GM18517 (cell line): ENCODE measurements around the gene VIPR2.
"Not testable (repeated sequence)": the region's sequence is repeated elsewhere in the genome, so short reads cannot be mapped to it uniquely, and the experiment has no call there.

Experiments used
- ATAC-seq: cut with Tn5 transposase; IDR thresholded peaks from one replicate; pipeline ENCODE4 v1.9.1; 2021; ENCODE audit warnings: mild to moderate bottlenecking, moderate library complexity; ENCODE audit not compliant: unreplicated experiment

VIPR2 gene

GRCh38 chr7:159013825-159014289 is 130.8 kb downstream of the VIPR2 start:
- no peak for ATAC-seq

DNA sequence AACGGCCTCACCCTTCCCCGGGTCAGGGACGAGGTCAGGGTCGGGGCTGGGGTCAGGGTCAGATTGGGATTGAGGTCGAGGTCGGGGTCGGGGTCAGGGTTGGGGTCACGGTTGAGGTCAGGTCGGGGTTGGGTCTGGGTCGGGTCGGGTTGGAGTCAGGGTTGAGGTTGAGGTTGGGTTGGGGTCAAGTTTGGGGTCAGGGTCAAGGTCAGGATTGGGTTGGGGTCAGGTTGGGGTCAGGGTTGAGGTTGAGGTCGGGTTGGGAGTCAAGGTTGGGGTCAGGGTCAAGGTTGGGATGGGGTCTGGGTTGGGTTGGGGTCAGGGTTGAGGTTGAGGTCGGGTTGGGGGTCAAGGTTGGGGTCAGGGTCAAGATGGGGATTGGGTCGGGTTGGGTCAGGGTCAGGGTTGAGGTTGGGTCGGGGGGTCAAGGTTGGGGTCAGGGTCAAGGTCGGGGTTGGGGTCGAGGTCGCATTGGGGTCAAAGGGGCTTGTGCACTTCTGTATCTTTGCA is 131.4 kb downstream of the VIPR2 start:
- ATAC-seq = no peak

GRCh38 chr7:159012353-159013069 is 132.2 kb downstream of the VIPR2 start:
- no peak for ATAC-seq

DNA sequence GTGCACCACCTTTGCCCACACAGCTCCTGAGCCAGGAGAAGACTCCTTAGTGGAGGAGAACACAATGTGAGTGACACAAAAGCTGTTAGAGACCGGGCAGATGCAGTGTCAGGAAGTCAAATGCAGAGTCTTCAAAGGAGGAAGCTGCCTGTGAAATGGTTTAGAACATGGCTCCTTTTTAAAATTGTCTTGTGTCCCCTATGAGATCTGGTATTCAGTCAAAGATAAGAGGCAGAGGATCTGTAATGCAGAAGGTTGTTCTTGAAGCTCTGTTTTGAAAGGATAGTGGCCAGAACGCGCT is 133.0 kb downstream of the VIPR2 start:
- ATAC-seq = no peak

DNA sequence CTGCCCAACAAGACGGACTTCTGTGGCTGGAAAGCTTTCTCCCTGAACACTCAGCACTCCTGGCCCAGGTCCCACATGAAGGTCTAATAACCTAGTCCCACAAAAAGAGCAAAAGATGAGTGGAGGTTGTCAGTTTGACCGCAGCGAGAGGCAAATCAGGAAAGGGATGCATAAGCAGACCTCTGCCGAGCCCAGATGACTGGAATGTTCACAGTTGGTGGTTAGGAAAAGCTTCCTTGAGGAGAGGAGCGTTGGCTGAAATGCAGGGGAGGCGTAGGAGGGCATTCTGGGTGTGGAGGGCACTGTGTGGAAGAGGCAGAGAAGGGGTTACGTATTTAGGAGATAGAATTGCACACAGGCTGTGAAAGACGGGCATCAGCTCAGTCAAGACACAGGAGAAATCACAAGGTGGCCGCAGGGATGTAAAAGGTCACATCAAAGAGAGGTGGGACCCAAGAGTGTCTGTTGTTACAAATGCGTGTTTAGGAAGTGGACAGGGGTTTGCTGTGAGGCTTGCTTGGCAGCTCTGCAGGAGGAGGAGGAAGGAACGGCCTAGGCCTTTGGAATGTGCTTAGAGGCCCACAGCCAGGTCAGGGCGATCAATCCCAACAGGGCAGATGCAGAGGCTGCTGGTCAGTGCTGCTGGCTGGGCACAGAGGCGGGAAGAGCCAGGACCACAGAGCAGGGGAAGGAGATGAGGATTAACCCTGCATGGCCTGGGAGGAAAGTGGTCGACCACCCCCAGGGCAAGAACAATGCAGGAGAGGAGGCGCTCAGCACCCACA is 133.5 kb downstream of the VIPR2 start:
- no peak for ATAC-seq

GRCh38 chr7:159010411-159010810 is 134.3 kb downstream of the VIPR2 start:
- ATAC-seq = no peak

DNA sequence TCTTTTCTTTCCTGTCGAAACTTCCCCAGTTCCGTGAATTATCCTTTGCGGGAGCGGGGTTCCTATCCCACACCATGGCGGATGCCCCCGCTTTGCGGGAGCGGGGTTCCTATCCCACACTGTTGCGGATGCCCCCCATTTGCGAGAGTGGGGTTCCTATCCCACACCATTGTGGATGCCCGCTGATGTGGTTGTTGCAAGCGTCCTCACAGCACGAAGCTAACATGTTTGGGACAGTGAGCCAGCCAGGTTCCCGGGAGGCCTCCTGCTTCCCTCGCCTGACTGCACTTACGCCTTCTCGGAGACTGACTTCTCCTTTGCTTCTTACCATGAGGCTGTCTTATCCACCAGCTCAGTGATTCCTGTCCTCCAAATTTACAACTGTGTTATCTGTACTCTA is 134.7 kb downstream of the VIPR2 start:
- no peak for ATAC-seq

- ATAC-seq = no peak
Measured at GRCh38 chr7:159008417-159008816, 136.2 kb downstream of the VIPR2 start.

GRCh38 chr7:159007996-159008389 is 136.7 kb downstream of the VIPR2 start:
- no peak for ATAC-seq

DNA sequence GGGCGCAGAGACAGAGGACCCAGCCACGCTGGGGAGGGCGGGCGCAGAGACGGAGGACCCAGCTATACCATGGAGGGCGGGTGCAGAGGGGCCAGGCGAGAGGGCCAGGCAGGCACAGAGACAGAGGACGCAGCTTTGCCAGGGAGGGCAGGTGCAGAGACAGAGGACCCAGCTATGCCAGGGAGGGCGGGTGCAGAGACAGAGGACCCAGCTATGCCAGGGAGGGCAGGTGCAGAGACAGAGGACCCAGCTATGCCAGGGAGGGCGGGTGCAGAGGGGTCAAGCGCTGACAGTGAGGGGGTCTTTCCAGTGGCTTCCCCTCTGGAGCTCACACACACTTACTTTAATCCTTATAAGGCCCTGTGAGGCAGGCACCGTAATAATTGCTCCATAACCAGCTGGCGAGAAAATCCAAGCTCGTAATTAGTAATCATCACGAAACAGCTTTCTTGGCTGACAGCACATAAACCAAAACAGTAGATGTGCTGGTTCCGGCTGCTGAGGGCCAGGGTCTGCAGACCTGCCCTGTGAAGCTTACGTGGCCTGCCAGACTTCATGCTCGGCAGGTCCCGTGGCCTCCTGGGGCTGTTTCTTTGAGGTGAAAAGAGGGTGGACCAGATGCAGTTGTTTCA is 137.2 kb downstream of the VIPR2 start:
- no peak for ATAC-seq

DNA sequence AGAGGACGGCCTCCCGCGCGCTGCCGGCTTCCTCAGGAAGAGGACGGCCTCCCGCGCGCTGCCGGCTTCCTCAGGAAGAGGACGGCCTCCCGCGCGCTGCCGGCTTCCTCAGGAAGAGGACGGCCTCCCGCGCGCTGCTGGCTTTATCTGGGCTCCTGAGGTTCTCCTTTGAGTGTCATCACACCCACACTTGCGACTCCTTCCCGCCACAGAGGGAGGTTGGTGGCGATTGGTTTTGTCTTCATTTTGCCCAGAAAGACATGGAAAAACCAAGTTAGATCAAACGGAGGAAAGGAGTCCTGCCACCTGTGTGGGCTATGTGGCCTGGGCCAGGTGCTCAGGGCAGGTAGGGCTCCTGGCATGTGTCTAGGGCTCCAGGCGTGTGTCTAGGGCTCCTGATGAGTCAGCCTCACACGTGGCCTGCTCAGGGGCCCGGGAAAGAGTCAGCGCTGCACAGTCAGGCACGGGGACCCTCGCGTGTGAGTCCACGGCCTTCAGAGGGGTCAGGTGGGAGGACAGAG is 138.0 kb downstream of the VIPR2 start:
- no peak for ATAC-seq

GRCh38 chr7:159006022-159006609 is 138.6 kb downstream of the VIPR2 start:
- ATAC-seq = not testable (repeated sequence)

GRCh38 chr7:159005618-159006017 is 139.0 kb downstream of the VIPR2 start:
- ATAC-seq = no peak

GRCh38 chr7:159004411-159004810 is 140.3 kb downstream of the VIPR2 start:
- ATAC-seq = no peak

DNA sequence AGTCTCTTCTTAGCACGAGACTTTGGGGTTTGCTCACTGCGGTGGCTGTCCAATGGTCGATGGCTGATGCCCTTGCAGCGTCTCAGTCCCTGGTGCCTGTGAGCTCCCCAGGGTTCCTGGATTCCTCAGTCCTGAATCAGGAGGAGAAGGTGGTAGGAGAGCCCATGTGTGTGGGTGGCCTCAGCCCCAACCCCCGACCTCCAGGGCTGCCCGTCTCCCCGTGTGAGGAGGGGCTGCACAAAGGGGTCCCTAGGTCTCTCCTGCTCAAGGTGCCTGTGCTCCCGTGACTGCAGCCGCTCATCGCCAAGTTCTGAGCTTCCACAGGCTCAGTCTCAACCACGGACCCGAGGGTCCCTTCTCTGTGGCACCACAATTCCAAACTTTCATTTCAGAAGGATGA is 142.9 kb downstream of the VIPR2 start:
- ATAC-seq = no peak

- no peak for ATAC-seq
Measured at GRCh38 chr7:159000859-159001435, 143.7 kb downstream of the VIPR2 start.

GRCh38 chr7:159000070-159000469 is 144.6 kb downstream of the VIPR2 start:
- ATAC-seq = no peak

- ATAC-seq = no peak
Measured at GRCh38 chr7:158999496-158999895, 145.2 kb downstream of the VIPR2 start.

DNA sequence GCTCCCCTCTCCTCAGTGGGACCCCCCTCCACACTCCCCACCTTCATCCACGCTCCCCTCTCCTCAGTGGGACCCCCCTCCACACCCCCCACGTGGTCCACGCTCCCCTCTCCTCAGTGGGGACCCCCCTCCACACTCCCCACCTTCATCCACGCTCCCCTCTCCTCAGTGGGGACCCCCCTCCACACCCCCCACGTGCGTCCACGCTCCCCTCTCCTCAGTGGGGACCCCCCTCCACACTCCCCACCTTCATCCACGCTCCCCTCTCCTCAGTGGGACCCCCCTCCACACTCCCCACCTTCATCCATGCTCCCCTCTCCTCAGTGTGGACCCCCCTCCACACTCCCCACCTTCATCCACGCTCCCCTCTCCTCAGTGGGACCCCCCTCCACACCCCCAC is 146.4 kb downstream of the VIPR2 start:
- not testable (repeated sequence) for ATAC-seq

DNA sequence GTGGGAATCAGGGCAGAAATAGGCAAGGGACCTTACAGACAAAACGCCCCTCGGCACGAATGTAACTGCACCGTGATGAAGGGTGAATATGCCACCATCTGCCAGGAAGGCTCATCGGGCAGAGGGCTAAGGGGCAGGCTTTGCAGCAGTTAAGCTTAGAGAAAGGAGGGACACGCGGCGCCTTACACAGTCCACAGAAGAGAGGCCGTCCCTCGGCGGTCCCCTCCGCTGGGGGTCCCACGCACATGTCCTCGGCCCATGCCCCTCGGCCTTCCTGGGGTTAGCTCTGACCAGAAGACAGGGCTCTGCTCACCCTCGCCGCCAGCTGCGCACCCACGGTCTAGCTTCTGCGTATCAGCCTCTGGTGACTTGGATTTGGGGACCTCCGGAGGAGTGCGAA is 147.2 kb downstream of the VIPR2 start:
- no peak for ATAC-seq

GRCh38 chr7:158997110-158997453 is 147.6 kb downstream of the VIPR2 start:
- no peak for ATAC-seq
